Ovary (tissue), 9 donors: ENCODE measurements around the gene TMEM184A. TPM values are rescaled to one million over a fixed set of nuclear protein-coding genes. Genes with fewer than 3 reads are reported as not detected.

Experiments used
- DNase-seq, 5 donors: peaks; one replicate each; pipeline ENCODE4 v3.0.0-alpha.2; 2019 to 2020
- H3K27ac ChIP-seq, 2 donors: fragments of 200-600 bp; one replicate each; pipeline versions ENCODE4 v1.5.1 to v1.8.0; 2019 to 2022
- H3K27me3 ChIP-seq: fragments of 200-600 bp; one replicate; pipeline ENCODE4 v1.8.0; 2022
- H3K36me3 ChIP-seq: fragments of 200-600 bp; sonication (generic); one replicate; pipeline ENCODE4 v1.5.1; 2019
- H3K4me1 ChIP-seq: one replicate; pipeline ENCODE4 v1.8.1; 2013; ENCODE audit warnings: mild to moderate bottlenecking, moderate library complexity; ENCODE audit not compliant: insufficient read depth
- H3K4me3 ChIP-seq: fragments of 200-600 bp; sonication (generic); one replicate; pipeline ENCODE4 v1.5.1; 2017
- H3K9me3 ChIP-seq, 2 donors: fragments of 200-600 bp in 1 of 2; sonication (generic) in 1 of 2; one replicate each; pipeline versions ENCODE4 v1.5.1 to v1.8.1; 2013 to 2019; ENCODE audit warnings: mild to moderate bottlenecking in 1 of 2, moderate library complexity in 1 of 2
- EP300 ChIP-seq: sonication (generic); formaldehyde crosslinking; IDR thresholded peaks from one replicate; pipeline ENCODE4 v1.6.1; 2017; ENCODE audit warnings: antibody characterized with exemption
- POLR2A ChIP-seq: fragments of 450-650 bp; IDR thresholded peaks from one replicate; pipeline ENCODE4 v1.6.1; 2017; ENCODE audit warnings: antibody characterized with exemption, mild to moderate bottlenecking, moderate library complexity
- WGBS, 3 donors: extraction: QIAGEN DNeasy Blood & Tissue Kit in 1 of 3; methylation state at CpG; one replicate each; pipeline versions ENCODE4 v1.1.5 to v1.1.7; 2013 to 2017; 5-methylcytosine and 5-hydroxymethylcytosine counted together
- intact Hi-C, 4 donors: fragments of 100-400 bp; cut with DNase I; formaldehyde crosslinking; loops; one replicate each; pipeline versions ENCODE4 v1.11.0 to v1.15.1; 2022 to 2023
- polyA plus RNA-seq, 2 donors: library from polyadenylated mRNA; stranded (reverse); fragments of 200-250 nt in 1 of 2; fragments of 350-450 nt in 1 of 2; fragmentation: Illumina TruSeq in 1 of 2; extraction: RNeasy Lipid Tissue Mini Kit (QIAGEN cat#74804) in 1 of 2; gene quantifications; one replicate each; pipeline ENCODE4 v1.2.3, GENCODE V29; 2013 to 2014
- total RNA-seq, 7 donors: library from RNA; depleted of rRNA in 2 of 7; stranded (reverse); fragments of >200 nt in 2 of 7; fragmentation: NEBNext Ultra II Directional in 3 of 7; extraction: Animal tissue kit (Norgen Biotek cat#: 25700) in 3 of 7; gene quantifications; one replicate each; pipeline versions ENCODE4 v1.1.0 to v1.2.4, GENCODE V29; 2016 to 2023
- TF ChIP-seq, protein P1 (sequence below), 3 donors: fragments of 450-650 bp in 2 of 3; fragments of 200-600 bp in 1 of 3; IDR thresholded peaks; one replicate each; pipeline versions ENCODE4 v1.5.1 to v1.8.0; 2016 to 2022; ENCODE audit warnings: antibody characterized with exemption in 3 of 3, mild to moderate bottlenecking in 1 of 3
- donor health status: DM: no; HTN: no; CAD: no; lungs with moderate emphysema.
- donor health status: DM: no; HTN: no; CAD: no.
- donor health status: Bipolar disorder and iron deficiency.
- donor health status: DM: yes; HTN: yes; CAD: no.
- donor health status: DM: no; HTN: no; CAD: no.
- donor health status: DM: yes; HTN: yes; CAD: no.

The TMEM184A gene
- total and polyA plus RNA-seq, 9 donors: 0.05 to 8.4 (median 1.6) TPM; not detected in 2

DNA sequence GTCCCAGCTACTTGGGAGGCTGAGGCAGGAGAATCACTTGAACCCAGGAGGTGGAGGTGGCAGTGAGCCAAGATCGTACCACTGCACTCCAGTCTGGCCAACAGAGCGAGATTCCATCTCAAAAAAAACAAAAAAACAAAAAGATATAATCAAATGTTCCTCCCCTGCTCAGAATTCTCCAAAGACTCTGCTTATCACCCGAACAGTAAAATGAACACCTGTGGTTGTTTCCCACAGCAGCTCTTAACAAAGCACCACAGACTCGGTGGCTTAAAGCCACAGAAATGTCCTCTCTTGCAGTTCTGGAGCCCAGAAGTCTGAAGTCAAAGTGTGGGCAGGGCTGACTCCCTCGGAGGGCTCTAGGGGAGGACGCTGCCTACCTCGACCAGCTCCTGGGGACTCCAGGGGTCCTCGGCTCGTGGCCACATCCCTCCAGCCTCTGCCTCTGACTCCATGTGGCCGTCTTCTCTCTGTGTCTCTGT, 47.7 kb downstream of the TMEM184A start:
- no peaks in the 10 kb centered on the region for H3K27me3 ChIP-seq
- TF ChIP-seq EP300 (no peak), POLR2A (no peak)
- TF ChIP-seq, protein P1, sequence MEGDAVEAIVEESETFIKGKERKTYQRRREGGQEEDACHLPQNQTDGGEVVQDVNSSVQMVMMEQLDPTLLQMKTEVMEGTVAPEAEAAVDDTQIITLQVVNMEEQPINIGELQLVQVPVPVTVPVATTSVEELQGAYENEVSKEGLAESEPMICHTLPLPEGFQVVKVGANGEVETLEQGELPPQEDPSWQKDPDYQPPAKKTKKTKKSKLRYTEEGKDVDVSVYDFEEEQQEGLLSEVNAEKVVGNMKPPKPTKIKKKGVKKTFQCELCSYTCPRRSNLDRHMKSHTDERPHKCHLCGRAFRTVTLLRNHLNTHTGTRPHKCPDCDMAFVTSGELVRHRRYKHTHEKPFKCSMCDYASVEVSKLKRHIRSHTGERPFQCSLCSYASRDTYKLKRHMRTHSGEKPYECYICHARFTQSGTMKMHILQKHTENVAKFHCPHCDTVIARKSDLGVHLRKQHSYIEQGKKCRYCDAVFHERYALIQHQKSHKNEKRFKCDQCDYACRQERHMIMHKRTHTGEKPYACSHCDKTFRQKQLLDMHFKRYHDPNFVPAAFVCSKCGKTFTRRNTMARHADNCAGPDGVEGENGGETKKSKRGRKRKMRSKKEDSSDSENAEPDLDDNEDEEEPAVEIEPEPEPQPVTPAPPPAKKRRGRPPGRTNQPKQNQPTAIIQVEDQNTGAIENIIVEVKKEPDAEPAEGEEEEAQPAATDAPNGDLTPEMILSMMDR (IDR thresholded peaks at IDR 0.05): no peak
- H3K36me3 ChIP-seq: no peaks in the 10 kb centered on the region
- no peak for DNase-seq
- no peak overlapping the region for H3K27ac ChIP-seq
- H3K4me1 ChIP-seq: peaks cover 2% of the 10 kb centered on the region
- no peaks in the 10 kb centered on the region for H3K9me3 ChIP-seq
- intact Hi-C loops: no loop called here
- no peak overlapping the region for H3K4me3 ChIP-seq
- 63 to 67% (median 63%) methylated on average over 10 of the region's 10 CpGs for WGBS, 3 donors

DNA sequence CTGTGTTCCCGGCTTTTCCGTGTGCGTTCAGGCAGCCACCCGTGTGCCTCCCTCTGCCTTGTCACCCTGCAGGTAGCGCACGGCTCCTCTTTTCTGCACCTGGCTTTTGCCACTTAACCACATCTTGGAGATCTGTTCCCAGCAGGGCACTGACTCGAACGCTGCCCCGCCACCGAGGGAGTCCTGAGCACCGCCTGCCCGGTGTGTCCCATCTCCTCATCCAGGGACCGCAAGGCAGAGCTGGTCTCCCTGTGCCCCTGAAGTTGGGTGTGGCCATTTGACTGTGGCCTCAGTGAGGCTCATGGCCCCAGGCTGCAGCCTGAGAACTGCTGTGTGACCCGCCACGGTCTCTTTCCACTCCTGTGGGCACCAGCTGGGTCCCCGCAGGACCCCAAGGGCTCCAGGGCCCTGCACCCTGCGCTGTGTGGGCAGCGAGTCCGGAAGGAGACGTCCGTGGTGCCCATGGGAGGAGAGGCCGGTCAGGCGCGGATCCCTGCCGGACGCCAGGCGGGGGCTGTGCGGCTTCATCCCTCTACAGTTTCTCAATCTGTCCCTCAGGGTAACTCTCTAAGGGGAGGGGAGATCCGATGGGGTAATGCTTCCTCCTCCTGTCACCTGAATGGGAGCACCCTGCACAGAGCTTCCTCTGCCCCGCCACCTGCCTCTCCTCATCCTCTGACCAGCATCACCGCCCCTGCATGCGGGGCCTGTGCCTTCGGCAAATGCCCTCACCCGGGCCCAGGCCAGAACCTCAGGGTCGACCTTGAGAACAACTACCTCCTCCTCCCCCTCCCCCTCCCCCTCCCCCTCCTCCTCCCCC, 50.1 kb downstream of the TMEM184A start:
- intact Hi-C loops: no loop called here
- Histone ChIP-seq H3K36me3 (no peaks in the 10 kb centered on the region), H3K27me3 (no peaks in the 10 kb centered on the region), H3K4me1 (peaks cover 10% of the 10 kb centered on the region), H3K4me3 (no peak overlapping the region), H3K9me3 (no peaks in the 10 kb centered on the region), H3K27ac (no peak overlapping the region)
- DNase-seq: peak in 1 of 5 donors; percentile 29
- TF ChIP-seq, protein P1 (IDR thresholded peaks at IDR 0.05): no peak
- TF ChIP-seq EP300 (no peak), POLR2A (no peak)
- WGBS, 3 donors: 73 to 76% (median 75%) methylated on average over 35 of the region's 35 CpGs

DNA sequence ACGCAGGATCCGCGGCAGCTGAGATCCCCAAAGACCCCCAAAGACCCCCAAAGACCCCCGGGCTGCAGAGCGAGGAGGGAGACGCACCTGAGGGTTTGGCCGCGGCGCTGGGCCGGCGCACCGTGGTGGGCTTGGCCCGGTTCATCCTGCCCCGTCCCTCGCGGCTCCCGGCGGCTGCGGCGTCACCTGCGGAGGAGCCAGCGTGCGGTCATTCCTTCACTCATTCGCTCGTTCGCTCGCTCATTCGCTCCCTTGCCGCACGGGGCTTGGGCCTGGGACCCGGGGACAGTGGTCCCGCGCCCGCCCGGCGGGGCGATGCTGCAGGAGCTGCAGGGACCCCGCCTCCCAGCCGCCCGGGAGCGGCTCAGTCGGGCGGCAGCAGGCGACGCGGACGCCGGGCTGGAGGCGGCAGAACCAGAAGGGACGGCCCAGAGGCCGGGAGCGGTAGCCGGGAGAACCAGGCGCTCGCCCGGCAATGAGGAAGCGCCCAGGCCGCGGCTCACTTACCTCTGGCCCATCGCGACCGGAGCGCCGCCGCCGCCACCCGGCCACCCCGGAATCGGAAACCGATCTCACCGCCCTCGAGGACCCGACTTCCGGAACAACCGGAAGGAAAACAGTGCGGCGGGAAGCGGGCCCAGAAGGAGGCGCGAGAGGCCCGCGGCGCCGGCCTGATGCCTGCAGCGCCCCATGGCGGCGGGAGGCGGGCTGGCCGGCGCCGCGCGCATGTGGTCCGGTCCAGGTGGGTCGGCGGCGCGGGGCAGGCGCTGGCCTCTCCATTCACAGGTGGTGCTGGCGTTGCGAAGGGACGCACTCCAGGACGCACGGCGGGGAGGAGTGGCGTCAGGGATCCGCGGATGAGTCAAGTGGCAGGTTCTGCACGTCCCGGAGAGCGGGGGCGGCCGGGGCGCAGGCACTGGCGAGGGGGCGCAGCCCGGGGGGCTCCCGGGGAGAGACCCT, 51.9 kb downstream of the TMEM184A start, which contains the start of gene INTS1:
Gene INTS1, minus strand, starts transcription at position 574 of the 960 bp plus-strand sequence. Its CDS starts 429 bp downstream, at position 145.
- WGBS, 3 donors: 0 to 1% (median 1%) methylated on average over 89 to 118 of the region's 118 CpGs
- Histone ChIP-seq H3K36me3 (no peaks in the 10 kb centered on the region), H3K4me1 (peaks cover 10% of the 10 kb centered on the region), H3K9me3 (no peaks in the 10 kb centered on the region), H3K4me3 (peak within 1 kb of the TSS; percentile 99), H3K27me3 (no peaks in the 10 kb centered on the region), H3K27ac (no peak within 1 kb of the TSS)
- intact Hi-C loops: loop anchor here in 1 of 4 donors (5.0 kb wide), 1 partner anchor 68 kb away; the partner anchor contains the start of gene PSMG3
- TF ChIP-seq, protein P1 (IDR thresholded peaks at IDR 0.05): peak; percentile 90 to 98 (median 96)
- peak; percentile 45 for TF ChIP-seq POLR2A
- TF ChIP-seq EP300: no peak
- DNase-seq: peak; percentile 87 to 94 (median 91)

DNA sequence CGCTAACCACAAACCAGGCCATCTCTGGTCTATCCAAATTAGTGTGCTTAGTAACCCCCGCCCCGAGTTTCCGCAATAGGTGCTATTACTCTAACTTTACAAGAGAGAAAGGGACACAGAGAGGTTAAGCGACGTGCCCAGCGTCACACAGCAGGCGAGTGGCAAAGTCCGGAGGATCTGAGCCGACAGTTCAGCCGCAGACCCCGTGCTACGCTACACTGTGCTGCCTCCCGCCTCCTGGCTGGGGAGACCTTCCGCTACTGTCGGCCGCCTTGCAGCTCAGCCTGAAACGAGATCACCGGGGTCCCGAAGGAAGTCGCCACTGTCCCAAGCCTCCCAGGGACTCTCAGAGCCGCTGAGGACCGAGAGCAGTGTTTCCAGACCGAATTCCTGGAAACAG, 52.6 kb downstream of the TMEM184A start:
- TF ChIP-seq, protein P1 (IDR thresholded peaks at IDR 0.05): no peak
- TF ChIP-seq POLR2A (no peak), EP300 (no peak)
- intact Hi-C loops: loop anchor here in 1 of 4 donors (5.0 kb wide), 1 partner anchor 69 kb away; the partner anchor contains the start of gene PSMG3
- Histone ChIP-seq H3K9me3 (no peaks in the 10 kb centered on the region), H3K4me3 (peak overlapping the region; percentile 99), H3K36me3 (no peaks in the 10 kb centered on the region), H3K27ac (no peak overlapping the region), H3K27me3 (no peaks in the 10 kb centered on the region), H3K4me1 (peaks cover 10% of the 10 kb centered on the region)
- DNase-seq: peak in 2 of 5 donors; percentile 17 to 37
- 22 to 30% (median 25%) methylated on average over 24 of the region's 24 CpGs for WGBS, 3 donors
